ENCODE results near the gene DENND5B. TPM values are rescaled to one million over a fixed set of nuclear protein-coding genes. Genes with fewer than 3 reads are reported as not detected.
A peak's percentile ranks its signal among the peaks of the same experiment; 100 is the strongest.

Gene DENND5B
- total and polyA plus RNA-seq, 10 donors = 4.5 to 42.5 (median 24.6) TPM

- H3K36me3 ChIP-seq = no peaks in the 10 kb centered on the region
- intact Hi-C loops (cut with DNase I; ENCODE audit: low total_unique reads) = no loop called here
- H3K4me1 ChIP-seq = peaks cover 0 to 31% (median 3%) of the 10 kb centered on the region in 6 donors
- no peak for TF ChIP-seq POLR2A (IDR thresholded peaks at IDR 0.05)
- TF ChIP-seq, protein P1, sequence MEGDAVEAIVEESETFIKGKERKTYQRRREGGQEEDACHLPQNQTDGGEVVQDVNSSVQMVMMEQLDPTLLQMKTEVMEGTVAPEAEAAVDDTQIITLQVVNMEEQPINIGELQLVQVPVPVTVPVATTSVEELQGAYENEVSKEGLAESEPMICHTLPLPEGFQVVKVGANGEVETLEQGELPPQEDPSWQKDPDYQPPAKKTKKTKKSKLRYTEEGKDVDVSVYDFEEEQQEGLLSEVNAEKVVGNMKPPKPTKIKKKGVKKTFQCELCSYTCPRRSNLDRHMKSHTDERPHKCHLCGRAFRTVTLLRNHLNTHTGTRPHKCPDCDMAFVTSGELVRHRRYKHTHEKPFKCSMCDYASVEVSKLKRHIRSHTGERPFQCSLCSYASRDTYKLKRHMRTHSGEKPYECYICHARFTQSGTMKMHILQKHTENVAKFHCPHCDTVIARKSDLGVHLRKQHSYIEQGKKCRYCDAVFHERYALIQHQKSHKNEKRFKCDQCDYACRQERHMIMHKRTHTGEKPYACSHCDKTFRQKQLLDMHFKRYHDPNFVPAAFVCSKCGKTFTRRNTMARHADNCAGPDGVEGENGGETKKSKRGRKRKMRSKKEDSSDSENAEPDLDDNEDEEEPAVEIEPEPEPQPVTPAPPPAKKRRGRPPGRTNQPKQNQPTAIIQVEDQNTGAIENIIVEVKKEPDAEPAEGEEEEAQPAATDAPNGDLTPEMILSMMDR (IDR thresholded peaks at IDR 0.05 in 8 of 11, conservative IDR thresholded peaks at IDR 0.05 in 3 of 11) = no peak
- TF ChIP-seq POLR2AphosphoS5 (IDR thresholded peaks at IDR 0.05) = no peak
- no peaks in the 10 kb centered on the region for H3K27me3 ChIP-seq (replicated peaks in 1 of 7)
- H3K27ac ChIP-seq = peak overlapping the region in 3 of 8 donors; percentile 11 to 43 (median 21)
- peaks cover 0 to 12% (median 0%) of the 10 kb centered on the region in 8 donors for H3K9me3 ChIP-seq
- H3K4me3 ChIP-seq = no peak overlapping the region
- DNase-seq = no peak
These were observed 57.5 kb downstream of the DENND5B start for GRCh38 chr12:31533470-31533869.

GRCh38 chr12:31531893-31532292, 59.0 kb downstream of the DENND5B start:
- Histone ChIP-seq H3K27me3 (replicated peaks in 1 of 7) (no peaks in the 10 kb centered on the region), H3K36me3 (no peaks in the 10 kb centered on the region), H3K9me3 (no peaks in the 10 kb centered on the region), H3K4me3 (no peak overlapping the region), H3K27ac (no peak overlapping the region), H3K4me1 (peaks cover 0 to 31% (median 3%) of the 10 kb centered on the region in 6 donors)
- intact Hi-C loops (cut with DNase I; ENCODE audit: low total_unique reads) = no loop called here
- TF ChIP-seq POLR2AphosphoS5 (IDR thresholded peaks at IDR 0.05) = no peak
- TF ChIP-seq, protein P1 (IDR thresholded peaks at IDR 0.05 in 8 of 11, conservative IDR thresholded peaks at IDR 0.05 in 3 of 11) = no peak
- TF ChIP-seq POLR2A (IDR thresholded peaks at IDR 0.05) = no peak
- 70 to 96% (median 83%) methylated on average over 1 of the region's 1 CpG for WGBS, 5 donors
- DNase-seq = no peak

GRCh38 chr12:31528095-31528494, 62.8 kb downstream of the DENND5B start:
- Histone ChIP-seq H3K9me3 (no peaks in the 10 kb centered on the region), H3K4me1 (peaks cover 6 to 46% (median 23%) of the 10 kb centered on the region in 6 donors), H3K36me3 (no peaks in the 10 kb centered on the region), H3K27ac (no peak overlapping the region), H3K27me3 (replicated peaks in 1 of 7) (no peaks in the 10 kb centered on the region), H3K4me3 (no peak overlapping the region)
- TF ChIP-seq, protein P1 (IDR thresholded peaks at IDR 0.05 in 8 of 11, conservative IDR thresholded peaks at IDR 0.05 in 3 of 11) = no peak
- TF ChIP-seq POLR2A (IDR thresholded peaks at IDR 0.05) (no peak), POLR2AphosphoS5 (IDR thresholded peaks at IDR 0.05) (no peak)
- no peak for DNase-seq
- intact Hi-C loops (cut with DNase I; ENCODE audit: low total_unique reads) = no loop called here
- WGBS, 5 donors = 82 to 90% (median 87%) methylated on average over 7 of the region's 7 CpGs

DNA sequence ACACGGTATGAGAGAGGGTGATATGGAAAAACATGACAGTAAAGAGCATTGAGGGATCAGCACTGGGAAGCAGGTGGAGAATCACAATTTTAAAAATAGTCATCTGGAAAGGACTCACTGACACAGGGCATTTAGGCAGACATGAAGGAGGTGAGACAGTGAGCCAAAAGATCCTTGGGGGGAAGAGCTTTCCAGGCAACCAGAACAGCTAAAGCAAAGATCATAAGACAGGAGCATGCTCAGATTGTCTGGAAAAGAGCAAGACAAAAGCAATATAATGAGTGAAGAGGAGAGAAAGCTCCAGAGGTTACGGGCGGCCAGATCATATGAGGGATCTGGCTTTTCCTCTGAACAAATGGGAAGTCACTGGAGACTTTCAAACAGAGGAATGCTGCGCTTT, 63.9 kb downstream of the DENND5B start:
- no peak overlapping the region for H3K27ac ChIP-seq

More for the DNA sequence above, 63.9 kb downstream of the DENND5B start:
- DNase-seq = no peak
- intact Hi-C loops (cut with DNase I; ENCODE audit: low total_unique reads) = no loop called here
- WGBS, 5 donors = 96 to 99% (median 97%) methylated on average over 4 of the region's 4 CpGs
- peaks cover 6 to 41% (median 20%) of the 10 kb centered on the region in 6 donors for H3K4me1 ChIP-seq
- no peaks in the 10 kb centered on the region for H3K27me3 ChIP-seq (replicated peaks in 1 of 7)
- TF ChIP-seq POLR2AphosphoS5 (IDR thresholded peaks at IDR 0.05) (no peak), POLR2A (IDR thresholded peaks at IDR 0.05) (no peak)
- TF ChIP-seq, protein P1 (IDR thresholded peaks at IDR 0.05 in 8 of 11, conservative IDR thresholded peaks at IDR 0.05 in 3 of 11) = no peak
- H3K9me3 ChIP-seq = no peaks in the 10 kb centered on the region
- no peaks in the 10 kb centered on the region for H3K36me3 ChIP-seq
- no peak overlapping the region for H3K4me3 ChIP-seq
